ENCODE data around the gene PDE8A.

Gene PDE8A

DNA sequence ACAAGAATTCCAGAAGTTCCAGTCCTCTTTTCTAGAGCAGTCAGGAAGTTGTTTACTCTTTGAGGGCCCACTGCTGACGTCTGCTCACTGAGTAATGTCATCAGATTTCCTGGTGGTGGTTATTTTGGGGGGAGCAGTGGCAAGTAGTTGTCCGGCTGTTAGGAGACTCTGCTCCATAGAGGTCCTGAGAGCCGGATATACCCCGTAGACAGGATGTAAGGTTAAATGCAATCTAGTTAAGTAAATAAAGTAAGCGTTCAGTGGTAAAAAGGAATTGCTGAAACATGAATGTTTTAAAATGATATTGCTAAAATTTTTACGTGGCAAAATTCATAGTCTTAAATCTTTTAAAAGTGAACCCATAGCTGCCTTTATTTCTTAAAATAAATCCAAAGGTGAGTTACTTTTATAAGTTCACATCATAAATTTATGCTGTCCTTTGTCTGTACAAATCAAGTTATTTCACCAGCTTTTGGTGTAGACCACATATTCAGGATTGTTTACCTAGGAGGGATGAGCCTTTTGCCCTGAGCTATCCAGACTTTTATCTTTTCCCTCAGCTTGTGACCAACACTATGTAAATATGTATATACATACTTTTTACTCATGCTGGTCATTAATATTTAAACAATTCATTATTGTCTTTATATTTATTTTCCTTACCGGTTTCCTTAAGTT is 65.8 kb downstream of the PDE8A start (continued):
- TF ChIP-seq, protein P1, sequence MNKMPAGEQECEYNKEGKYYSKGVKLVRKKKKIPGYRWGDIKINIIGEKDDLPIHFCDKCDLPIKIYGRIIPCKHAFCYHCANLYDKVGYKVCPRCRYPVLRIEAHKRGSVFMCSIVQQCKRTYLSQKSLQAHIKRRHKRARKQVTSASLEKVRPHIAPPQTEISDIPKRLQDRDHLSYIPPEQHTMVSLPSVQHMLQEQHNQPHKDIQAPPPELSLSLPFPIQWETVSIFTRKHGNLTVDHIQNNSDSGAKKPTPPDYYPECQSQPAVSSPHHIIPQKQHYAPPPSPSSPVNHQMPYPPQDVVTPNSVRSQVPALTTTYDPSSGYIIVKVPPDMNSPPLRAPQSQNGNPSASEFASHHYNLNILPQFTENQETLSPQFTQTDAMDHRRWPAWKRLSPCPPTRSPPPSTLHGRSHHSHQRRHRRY (tag by site-specific recombination; IDR thresholded peaks at IDR 0.05): no peak
- TF ChIP-seq ZNF423 (tag by site-specific recombination; IDR thresholded peaks at IDR 0.05) (no peak), ZNF510 (tag by site-specific recombination; IDR thresholded peaks at IDR 0.05; ENCODE audit: insufficient replicate concordance) (no peak), ZNF239 (tag by site-specific recombination; IDR thresholded peaks at IDR 0.05) (no peak), KLF8 (tag by site-specific recombination; IDR thresholded peaks at IDR 0.05) (no peak), ZNF626 (tag by site-specific recombination; IDR thresholded peaks at IDR 0.05) (no peak), ZNF555 (tag by site-specific recombination; conservative IDR thresholded peaks at IDR 0.05) (no peak), ZNF394 (tag by site-specific recombination; IDR thresholded peaks at IDR 0.05; ENCODE audit: borderline replicate concordance) (no peak), ZNF548 (tag by site-specific recombination; IDR thresholded peaks at IDR 0.05) (no peak), ZNF433 (tag by site-specific recombination; IDR thresholded peaks at IDR 0.05; ENCODE audit: low read depth) (no peak), ZNF146 (tag by site-specific recombination; IDR thresholded peaks at IDR 0.05) (no peak), ZNF473 (tag by site-specific recombination; IDR thresholded peaks at IDR 0.05) (no peak), ZBTB48 (tag by site-specific recombination; IDR thresholded peaks at IDR 0.05) (no peak), ZBTB1 (tag by site-specific recombination; IDR thresholded peaks at IDR 0.05) (no peak), ZNF558 (tag by site-specific recombination; IDR thresholded peaks at IDR 0.05) (no peak), ZNF664 (tag by site-specific recombination; IDR thresholded peaks at IDR 0.05) (no peak), ZNF138 (tag by site-specific recombination; IDR thresholded peaks at IDR 0.05; ENCODE audit: borderline replicate concordance) (no peak), ZFP41 (tag by site-specific recombination; IDR thresholded peaks at IDR 0.05; ENCODE audit: borderline replicate concordance) (no peak), ZNF169 (tag by site-specific recombination; IDR thresholded peaks at IDR 0.05) (no peak), ZNF777 (tag by site-specific recombination; IDR thresholded peaks at IDR 0.05; ENCODE audit: borderline replicate concordance) (no peak), RBAK (tag by site-specific recombination; IDR thresholded peaks at IDR 0.05) (no peak), GLIS1 (tag by site-specific recombination; IDR thresholded peaks at IDR 0.05) (no peak), ZNF660 (tag by site-specific recombination; IDR thresholded peaks at IDR 0.05) (0 out of 2 replicates have a peak, but pooled peaks have one; percentile 45)
- TF ChIP-seq, protein P2, sequence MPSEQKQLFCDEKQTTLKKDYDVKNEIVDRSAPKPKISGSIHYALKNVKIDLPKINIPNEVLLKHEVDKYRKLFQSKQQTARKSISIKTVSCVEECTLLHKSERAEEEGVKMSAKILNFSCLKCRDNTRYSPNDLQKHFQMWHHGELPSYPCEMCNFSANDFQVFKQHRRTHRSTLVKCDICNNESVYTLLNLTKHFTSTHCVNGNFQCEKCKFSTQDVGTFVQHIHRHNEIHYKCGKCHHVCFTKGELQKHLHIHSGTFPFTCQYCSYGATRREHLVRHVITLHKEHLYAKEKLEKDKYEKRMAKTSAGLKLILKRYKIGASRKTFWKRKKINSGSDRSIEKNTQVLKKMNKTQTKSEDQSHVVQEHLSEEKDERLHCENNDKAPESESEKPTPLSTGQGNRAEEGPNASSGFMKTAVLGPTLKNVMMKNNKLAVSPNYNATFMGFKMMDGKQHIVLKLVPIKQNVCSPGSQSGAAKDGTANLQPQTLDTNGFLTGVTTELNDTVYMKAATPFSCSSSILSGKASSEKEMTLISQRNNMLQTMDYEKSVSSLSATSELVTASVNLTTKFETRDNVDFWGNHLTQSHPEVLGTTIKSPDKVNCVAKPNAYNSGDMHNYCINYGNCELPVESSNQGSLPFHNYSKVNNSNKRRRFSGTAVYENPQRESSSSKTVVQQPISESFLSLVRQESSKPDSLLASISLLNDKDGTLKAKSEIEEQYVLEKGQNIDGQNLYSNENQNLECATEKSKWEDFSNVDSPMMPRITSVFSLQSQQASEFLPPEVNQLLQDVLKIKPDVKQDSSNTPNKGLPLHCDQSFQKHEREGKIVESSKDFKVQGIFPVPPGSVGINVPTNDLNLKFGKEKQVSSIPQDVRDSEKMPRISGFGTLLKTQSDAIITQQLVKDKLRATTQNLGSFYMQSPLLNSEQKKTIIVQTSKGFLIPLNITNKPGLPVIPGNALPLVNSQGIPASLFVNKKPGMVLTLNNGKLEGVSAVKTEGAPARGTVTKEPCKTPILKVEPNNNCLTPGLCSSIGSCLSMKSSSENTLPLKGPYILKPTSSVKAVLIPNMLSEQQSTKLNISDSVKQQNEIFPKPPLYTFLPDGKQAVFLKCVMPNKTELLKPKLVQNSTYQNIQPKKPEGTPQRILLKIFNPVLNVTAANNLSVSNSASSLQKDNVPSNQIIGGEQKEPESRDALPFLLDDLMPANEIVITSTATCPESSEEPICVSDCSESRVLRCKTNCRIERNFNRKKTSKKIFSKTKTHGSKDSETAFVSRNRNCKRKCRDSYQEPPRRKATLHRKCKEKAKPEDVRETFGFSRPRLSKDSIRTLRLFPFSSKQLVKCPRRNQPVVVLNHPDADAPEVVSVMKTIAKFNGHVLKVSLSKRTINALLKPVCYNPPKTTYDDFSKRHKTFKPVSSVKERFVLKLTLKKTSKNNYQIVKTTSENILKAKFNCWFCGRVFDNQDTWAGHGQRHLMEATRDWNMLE (tag by site-specific recombination; conservative IDR thresholded peaks at IDR 0.05; ENCODE audit: low read depth): no peak
- TF ChIP-seq, protein P3, sequence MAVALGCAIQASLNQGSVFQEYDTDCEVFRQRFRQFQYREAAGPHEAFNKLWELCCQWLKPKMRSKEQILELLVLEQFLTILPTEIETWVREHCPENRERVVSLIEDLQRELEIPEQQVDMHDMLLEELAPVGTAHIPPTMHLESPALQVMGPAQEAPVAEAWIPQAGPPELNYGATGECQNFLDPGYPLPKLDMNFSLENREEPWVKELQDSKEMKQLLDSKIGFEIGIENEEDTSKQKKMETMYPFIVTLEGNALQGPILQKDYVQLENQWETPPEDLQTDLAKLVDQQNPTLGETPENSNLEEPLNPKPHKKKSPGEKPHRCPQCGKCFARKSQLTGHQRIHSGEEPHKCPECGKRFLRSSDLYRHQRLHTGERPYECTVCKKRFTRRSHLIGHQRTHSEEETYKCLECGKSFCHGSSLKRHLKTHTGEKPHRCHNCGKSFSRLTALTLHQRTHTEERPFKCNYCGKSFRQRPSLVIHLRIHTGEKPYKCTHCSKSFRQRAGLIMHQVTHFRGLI (tag by site-specific recombination; IDR thresholded peaks at IDR 0.05): no peak
- TF ChIP-seq, protein P4, sequence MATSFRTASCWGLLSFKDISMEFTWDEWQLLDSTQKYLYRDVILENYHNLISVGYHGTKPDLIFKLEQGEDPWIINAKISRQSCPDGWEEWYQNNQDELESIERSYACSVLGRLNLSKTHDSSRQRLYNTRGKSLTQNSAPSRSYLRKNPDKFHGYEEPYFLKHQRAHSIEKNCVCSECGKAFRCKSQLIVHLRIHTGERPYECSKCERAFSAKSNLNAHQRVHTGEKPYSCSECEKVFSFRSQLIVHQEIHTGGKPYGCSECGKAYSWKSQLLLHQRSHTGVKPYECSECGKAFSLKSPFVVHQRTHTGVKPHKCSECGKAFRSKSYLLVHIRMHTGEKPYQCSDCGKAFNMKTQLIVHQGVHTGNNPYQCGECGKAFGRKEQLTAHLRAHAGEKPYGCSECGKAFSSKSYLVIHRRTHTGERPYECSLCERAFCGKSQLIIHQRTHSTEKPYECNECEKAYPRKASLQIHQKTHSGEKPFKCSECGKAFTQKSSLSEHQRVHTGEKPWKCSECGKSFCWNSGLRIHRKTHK (tag by site-specific recombination; IDR thresholded peaks at IDR 0.05): no peak
